Stimulated activated CD8-positive, alpha-beta memory T cell treated with anti-CD3 and anti-CD28 coated beads, Interleukin-7, amount 100 ng/mL, for 24 hours (primary cell): Measurements from ENCODE around the gene MED13L.
"Not testable (repeated sequence)": the region's sequence is repeated elsewhere in the genome, so short reads cannot be mapped to it uniquely, and the experiment has no call there.

ENCODE experiments used
- DNase-seq: peaks from one replicate; pipeline ENCODE4 v3.0.0-alpha.2; 2020; ENCODE audit warnings: low read depth

Gene MED13L

DNA sequence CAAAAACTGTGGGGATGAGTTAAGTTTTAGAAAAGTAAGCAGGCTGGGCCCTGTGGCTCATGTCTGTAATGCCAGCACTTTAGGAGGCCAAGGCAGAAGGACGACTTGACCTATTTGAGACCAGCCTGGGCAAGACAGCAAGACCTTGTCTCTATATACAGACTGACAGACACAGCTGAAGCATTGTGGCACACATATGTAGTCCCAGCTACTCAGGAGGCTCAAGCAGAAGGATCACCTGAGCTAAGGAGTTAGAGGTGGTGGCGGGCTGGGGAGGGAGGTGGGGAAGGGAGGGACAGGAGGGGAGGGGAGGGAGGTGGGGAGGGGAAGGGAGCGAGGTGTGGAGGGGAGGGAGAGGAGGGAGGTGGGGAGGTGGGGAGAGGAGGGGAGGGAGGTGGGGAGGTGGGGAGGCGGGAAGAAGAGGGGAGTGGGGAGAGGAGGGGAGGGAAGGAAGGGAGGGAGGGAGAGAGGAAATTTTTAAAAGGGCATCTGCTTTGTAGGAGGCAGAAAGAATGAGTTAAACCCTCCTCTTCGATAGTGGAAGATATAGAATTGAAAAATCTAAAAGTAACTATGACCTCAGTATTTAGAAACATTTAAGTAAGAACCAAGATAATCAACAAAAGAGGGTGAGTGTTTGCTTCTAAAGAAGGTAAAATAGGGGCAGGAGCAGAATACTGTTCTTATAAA, 30.9 kb downstream of the MED13L start:
- DNase-seq = no peak

DNA sequence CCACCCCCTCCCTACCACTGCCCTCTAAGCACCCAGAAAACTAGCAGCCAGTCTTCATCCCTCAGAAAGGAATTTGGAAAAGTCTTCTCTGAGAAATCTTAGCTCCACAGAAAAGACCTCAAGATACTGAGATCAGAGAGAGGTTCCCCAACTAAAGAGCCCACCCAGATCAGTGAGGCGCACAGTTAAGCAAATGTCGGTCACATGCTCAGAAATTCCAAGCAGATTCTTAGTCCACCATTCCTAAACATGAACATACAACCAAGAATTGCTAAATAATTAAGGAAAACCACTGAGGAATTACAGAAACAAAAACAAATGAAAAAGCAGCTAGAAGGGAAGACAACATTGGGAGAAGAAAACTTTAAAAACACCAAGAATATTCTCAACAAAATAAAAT, 32.3 kb downstream of the MED13L start:
- no peak for DNase-seq

DNA sequence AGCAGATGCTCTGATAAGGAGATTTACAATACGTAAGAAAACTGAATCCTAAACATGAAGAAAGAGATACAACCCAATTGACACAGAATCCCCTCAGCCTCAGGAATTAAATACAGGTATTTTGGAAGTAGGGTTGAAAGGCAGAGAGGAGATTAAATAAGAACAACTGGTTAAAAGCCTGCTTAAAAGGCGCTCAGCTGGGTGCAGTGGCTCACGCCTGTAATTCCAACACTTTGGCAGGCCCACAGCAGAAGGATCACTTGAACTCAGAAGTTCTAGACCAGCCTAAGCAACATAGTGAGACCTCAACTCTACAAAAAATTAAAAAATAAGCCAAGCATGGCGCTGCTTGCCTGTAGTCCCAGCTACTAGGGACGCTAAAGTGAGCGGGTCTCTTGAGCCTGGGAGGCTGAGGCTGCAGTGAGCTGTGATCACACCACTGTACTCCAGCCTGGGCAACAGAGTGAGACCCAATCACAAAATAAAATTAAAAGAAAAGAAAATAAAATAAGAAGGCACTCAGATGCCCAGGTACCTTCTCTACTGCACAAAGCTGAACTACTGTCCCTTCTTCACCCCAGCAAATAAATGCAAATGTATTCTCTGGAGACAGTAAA, 32.9 kb downstream of the MED13L start:
- DNase-seq = no peak

DNA sequence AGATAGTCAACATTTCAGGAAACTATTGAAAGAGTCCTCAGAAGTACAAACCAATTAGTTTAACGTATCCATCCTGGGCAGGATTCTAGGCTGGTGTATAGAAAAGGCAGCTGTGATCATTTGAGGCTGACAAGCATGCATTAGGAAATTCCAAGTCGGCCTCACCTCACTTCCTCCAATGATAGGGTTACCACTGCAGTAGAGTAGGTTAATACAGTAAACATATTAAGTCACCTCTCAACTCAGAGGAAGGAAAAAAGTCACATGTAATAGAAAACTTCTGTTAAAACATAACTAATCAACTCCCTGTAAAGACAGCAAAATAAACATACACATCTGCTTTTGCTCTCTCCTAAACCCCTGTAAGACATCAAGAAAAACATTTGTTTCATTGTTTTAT, 33.5 kb downstream of the MED13L start:
- DNase-seq = no peak

DNA sequence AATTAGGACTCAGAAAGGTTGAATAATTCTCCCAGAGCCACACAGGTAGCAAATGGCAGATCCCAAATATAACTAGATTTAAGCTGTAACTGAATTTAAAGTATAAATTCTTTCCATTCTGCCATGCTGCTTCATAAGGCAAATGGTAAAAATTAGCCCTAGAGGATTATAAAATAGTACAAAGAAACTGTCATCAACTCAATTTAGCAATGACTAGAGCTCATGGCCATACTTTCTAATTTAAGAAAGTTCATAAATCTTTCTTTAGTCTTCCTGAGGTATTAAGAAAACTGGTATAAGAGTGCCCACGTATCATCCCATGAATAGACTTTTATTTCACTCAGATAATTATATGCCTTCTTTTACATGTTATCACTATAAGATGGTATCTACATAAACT, 34.8 kb downstream of the MED13L start:
- DNase-seq = no peak

DNA sequence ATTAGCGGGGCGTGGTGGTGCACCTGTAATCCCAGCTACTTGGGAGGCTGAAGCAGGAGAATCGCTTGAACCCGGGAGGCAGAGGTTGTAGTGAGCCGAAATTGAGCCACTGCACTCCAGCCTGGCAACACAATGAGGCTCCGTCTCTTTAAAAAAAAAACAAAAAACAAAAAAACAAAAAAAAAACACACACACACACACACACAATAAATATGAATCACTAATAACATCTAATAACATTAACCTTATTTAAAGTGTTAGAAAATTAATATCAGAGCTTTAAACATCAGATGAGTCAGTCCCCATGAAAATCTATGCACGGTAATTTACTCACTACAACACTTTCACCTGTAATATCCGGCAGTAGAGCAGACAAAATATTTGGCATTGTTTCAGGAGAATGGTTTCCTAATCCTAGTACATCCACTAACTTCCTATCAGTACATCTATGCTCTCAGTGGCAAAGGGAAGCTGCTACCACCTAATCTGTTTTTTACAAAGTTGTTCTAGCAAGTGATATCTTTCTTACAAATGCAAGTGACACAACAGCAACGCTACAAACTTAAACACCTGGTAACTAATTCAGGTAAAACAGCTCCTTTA, 36.2 kb downstream of the MED13L start:
- no peak for DNase-seq

DNA sequence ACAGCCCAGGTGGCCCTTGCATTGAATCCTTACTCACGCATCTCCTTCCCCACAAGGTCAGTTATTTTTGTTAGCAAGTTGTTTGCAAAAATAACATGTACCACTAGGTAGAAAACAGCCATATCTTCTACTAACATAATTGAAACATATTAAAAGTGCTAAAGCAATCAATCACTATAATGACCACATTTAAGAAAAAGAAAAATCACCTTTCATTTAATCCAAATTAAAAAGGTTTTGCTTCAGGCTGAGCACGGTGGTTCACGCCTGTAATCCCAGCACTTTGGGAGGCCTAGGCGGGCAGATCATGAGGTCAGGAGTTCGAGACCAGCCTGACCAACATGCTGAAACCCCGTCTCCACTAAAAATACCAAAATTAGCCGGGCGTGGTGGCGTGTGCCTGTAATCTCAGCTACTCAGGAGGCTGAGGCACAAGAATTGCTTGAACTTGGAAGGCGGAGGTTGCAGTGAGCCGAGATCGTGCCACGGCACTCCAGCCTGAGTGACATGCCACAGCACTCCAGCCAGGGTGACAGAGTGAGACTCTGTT, 38.8 kb downstream of the MED13L start:
- not testable (repeated sequence) for DNase-seq

DNA sequence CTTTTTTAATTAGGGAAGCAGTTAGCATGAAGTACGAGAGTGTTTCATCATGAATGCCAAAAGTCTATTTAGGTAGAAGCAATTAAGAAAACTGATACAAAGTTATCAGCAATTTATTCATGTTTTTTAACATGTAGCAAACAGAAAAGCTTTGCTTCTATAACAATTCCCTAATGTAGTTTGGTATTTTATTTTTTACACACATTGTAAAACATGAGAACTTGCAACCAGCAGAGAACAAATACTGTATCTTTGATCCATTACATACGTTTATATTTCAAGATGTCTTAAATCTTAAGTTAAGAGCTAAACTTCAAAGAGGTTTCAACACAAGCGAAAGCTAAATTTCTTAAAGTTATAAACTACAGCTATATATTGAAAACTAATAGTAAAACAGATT, 39.3 kb downstream of the MED13L start:
- DNase-seq = no peak

DNA sequence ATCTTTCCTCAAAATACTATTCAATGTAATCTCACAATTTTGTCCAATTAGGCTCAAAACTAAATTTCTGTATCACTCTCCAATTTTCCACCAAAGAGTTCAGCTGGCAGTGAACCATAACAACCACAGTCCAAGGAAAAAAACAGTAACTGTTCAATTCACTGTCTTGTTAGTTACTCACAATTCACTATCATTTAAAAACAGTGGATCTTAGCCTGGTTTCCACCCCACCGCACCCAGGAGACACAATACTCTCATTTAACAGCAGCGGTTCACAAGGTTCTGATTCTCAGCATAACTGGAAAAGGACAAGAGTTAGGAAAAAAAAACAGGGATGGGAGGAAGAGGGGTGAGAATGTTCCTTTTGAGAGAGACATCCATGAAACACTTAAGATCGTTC, 40.5 kb downstream of the MED13L start:
- no peak for DNase-seq

DNA sequence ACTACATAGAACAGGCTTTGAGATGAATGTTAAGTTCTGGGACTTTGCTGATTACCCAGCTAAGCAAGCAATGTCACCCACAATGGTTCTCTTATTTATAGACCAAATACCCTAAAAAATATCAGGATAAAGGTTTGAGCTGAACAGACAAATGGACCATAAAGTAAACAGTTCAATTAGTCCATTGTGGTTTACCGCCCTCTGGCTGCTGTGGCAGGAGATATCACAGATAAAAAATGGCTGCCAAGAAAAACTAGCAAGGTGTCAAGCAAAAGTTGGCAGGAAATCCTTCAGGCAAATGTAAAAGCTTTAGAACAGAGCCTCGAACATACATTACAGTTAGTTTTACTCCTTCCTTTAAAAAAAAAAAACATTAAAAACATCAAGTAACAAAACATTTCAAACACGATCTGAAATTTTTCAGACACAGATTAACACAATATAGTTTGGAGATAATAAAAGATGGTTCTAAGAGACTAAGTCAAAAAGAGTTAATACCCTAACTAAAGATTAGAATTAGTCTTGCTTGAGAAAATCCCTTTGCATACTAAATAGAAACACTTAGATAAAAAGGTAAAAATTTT, 41.3 kb downstream of the MED13L start:
- DNase-seq = peak; percentile 7

DNA sequence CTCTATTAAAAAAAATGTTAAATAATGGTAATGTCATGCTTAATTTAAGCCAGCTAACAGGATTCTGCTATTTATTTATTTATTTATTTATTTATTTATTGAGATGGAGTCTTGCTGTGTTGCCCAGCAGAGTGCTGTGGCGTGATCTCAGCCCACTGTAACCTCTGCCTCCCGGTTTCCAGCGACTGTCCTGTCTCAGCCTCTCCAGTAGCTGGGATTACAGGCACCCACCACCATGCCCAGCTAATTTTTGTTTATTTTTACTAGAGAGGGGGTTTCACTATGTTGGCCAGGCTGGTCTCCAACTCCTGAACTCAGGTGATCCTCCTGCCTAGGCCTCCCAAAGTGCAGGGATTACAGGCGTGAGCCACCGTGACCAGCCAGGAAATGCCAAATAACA, 43.3 kb downstream of the MED13L start:
- not testable (repeated sequence) for DNase-seq

DNA sequence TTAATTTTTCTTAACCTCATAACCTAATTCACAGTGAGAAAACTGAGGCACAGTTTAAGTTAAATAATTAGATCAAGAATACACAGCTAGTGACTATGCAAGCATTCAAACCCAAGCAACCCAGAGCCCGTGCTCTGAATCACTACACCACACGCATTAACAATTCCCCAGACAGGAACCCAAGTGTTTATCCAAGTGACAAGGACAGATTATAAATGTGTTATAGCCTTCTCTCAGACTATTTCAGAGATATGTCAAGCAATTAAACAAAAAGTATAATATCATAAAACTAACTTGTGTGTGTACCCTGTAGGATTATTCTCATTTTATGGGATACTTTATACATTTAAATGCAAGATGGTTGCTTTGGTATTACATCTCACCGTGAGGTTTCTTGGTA, 43.8 kb downstream of the MED13L start:
- no peak for DNase-seq

DNA sequence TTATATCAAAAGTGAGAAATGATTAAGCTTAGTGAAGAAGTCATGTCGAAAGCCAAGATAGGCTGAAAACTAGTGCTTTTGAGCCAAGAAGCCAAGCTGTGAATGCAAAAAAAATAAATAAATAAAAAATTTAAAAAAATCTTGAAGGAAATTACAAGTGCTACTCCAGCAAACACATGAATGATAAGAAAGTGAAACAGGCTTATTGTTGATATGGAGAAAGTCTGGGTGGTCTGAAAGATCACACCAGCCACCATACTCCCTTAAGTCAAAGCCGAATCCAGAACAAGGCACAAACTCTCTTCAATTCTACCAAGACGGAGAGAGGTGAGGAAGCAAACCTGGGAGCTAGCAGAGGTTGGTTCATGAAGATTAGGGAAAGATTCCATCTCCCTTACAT, 49.7 kb downstream of the MED13L start:
- no peak for DNase-seq

DNA sequence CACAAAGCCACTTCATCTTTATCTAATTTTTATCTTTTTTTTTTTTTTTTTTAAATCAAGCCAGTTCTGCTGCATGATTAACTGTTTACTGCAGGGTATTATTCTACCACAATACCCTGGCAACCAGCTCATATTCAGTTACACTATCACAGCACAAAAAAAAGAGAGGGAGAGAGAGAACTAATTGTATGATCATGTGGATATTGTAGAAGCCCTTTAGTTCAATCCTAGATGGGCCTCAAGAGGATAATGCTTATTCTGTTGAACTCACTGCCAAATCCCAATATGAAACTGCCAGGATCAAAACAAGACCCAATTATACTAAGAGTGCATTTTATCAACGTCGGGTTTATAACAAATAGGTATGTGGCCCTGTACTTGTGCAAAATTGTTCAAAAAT, 51.5 kb downstream of the MED13L start:
- no peak for DNase-seq

DNA sequence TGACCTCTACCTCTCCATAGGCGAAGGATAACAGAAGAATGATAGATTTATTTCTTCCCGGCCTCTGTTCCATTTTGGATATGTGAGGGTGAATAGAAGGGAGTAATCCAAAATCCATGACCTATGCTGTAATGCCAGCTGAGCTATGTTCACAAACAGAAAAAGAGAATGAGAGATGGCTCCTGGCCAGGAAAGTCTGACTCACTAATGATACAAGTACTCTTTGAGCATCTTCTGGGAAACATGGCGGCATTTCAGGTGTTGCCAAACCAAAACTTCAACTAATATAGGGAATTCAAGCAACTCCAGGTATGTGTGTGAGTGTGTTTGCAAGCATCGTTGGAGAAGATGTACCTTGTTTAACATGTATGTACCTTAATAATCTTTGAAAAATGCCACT, 55.1 kb downstream of the MED13L start:
- no peak for DNase-seq

DNA sequence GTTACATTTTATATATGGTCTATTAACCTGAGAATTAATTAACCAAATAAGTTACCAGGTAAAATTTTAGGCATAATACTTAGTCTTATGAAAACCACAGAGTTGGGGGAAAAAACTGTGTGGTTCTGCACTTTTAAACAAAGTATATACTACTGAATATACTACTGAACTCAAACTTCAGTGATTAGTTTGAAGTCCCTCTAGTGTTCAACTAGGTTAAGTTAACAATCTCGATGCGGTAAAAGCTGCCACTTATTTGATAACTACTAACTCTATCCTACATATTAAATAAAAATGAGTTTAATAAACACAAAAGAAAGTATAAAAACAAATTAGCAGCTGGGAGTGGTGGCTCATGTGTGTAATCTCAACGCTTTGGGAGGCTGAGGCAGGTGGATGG, 56.7 kb downstream of the MED13L start:
- DNase-seq = no peak

DNA sequence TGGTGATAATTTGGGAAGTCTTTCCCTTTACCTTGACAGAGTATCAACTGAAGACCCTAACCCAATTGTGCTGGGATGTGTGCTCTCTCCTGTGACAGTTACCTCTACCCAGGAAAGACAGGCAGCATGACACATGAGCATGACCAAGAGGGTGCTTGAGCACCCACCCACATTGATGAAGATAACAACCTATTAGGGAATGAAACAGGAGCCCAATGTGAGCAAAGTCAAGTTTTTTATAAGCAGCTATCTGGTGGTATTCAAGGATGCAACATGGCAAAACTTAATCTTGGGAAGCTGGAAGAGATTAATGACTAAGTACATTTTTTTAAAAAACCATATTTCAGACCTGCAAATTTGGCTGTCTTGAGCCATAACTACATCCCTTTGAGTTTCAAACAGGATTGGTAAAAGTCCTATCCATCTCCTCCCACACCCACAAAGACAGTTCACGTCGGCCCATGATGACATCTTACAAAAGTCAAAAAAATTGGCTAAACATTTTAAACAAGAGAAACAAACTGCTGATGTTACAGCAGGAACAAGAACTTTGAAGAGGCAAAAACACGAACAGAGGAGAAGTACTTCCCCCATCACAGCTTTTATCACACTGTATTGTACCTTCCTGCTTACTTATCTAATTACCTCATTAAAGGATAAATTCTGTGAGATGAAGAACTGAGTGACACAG, 60.3 kb downstream of the MED13L start:
- DNase-seq = no peak

DNA sequence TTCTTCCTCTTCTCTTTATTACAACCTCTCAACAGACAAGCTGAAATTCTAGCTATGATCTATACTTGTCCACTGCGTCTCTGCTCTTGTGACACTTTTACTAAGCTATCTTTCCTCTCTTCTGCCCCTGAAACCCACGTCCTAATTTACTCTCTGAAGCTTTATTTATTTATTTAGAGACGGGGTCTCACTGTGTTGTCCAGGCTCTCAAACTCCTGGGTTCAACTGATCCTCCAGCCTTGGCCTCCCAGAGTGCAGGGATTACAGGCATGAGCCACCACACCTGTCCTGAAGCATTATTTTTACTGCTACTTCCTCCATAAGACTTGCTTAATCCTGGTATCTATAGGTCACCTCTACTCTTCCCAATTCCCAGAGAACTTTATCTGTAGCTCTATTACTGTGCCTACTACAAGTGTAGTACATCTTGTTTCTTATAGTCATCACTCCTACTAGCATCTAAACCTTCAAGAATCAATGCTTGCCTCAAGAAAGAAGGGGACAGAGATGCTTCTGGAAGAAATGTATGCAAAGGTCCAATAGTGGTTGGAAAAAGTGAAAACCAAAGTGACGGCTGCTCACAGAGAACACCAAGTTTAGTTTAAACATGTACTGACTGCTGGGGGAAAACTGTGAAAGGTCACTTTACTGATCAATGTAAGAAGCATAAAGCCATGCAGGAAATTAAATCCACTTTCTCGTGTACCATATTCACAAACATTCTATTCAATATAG, 61.3 kb downstream of the MED13L start:
- no peak for DNase-seq

DNA sequence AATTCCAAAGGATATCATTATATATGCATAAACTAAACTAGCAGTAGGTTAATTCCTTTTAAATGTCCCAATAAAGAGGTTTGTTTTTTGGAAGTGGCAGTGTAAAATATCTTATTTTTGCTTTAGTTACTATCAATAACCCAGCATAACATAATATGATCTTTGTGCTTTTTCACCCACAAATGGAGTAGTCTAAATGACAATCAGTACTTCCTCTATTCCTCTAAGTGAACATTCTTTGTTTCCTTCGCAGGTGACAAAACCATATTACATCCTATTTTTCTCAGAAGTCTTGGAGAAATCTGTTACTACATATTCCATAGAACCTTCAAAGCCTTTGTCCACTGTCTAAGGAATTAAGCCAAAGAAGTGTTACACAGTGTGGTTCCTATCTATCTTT, 62.5 kb downstream of the MED13L start:
- no peak for DNase-seq

DNA sequence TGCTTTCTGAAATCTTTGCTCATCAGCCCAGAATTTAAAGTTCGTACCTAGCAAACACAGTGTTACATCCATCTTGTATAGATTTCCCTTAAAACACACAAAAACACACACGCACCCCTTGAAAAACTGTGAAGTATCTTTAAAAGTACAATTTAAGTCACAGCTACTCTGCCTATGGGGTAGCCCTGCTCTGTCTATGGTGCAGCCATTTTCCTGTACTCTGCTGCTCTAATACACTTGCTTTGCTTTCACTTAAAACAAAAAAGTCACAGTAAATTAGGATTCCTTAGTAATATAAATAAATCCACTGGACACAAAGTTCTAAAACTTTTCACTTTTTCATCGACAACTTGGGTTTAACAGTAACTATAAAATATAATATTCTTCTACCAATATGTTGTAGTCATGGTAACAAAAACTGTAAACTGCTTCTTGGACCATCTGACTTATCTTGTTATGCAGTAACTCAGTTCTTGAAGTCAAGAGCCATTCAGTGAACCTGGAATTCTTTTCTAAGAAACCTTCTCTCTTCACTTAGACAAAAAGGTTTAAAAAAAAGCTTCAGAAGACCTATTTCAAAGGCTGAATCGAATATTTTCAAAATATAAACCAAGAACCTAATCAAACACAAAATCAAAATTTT, 63.5 kb downstream of the MED13L start:
- DNase-seq = no peak

DNA sequence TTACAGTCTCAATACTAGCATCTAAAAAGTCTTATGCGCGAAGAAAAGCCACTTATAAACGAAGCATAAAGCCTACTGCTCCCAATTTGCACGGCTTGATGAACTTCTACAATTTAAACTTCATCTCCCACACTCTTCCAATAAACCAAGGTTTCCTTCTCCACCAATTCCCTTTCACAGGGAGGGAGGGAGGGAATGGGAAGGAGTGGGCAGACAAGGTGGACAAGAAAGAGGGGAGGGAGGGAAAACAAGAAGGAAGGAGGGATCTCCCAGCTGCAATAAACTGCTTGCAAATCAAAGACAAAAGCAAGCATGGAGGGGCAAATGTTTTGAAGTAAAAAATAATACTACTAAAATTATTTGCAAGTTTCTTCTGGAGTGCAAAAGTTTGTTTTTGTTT, 64.5 kb downstream of the MED13L start:
- DNase-seq = no peak
